Suprapubic skin (tissue), 4 donors: ENCODE measurements around the gene GALNT6.

Experiments
- CTCF ChIP-seq, 2 donors: fragments of 200-600 bp in 1 of 2; fragments of 450-650 bp in 1 of 2; sonication (generic) in 1 of 2; IDR thresholded peaks; one replicate each; pipeline ENCODE4 v1.5.1; 2016 to 2019; ENCODE audit warnings: antibody characterized with exemption in 2 of 2, mild to moderate bottlenecking in 1 of 2, moderate library complexity in 1 of 2
- EP300 ChIP-seq: sonication (generic); formaldehyde crosslinking; IDR thresholded peaks from one replicate; pipeline ENCODE4 v1.6.1; 2017; ENCODE audit warnings: antibody characterized with exemption
- POLR2A ChIP-seq, 2 donors: fragments of 450-650 bp; IDR thresholded peaks; one replicate each; pipeline ENCODE4 v1.6.1; 2017; ENCODE audit warnings: antibody characterized with exemption in 2 of 2, mild to moderate bottlenecking in 2 of 2, moderate library complexity in 2 of 2
- POLR2AphosphoS5 ChIP-seq, 3 donors: sonication (generic); formaldehyde crosslinking; IDR thresholded peaks; one replicate each; pipeline ENCODE4 v1.6.1; 2017; ENCODE audit warnings: antibody characterized with exemption in 3 of 3

GRCh38 chr12:51388069-51388799 lies 3.0 kb downstream of the GALNT6 start:
- TF ChIP-seq CTCF (IDR thresholded peaks at IDR 0.05) (no peak), POLR2A (IDR thresholded peaks at IDR 0.05) (no peak), POLR2AphosphoS5 (IDR thresholded peaks at IDR 0.05) (no peak), EP300 (no peak)
